ENCODE results near the gene NRN1L. TPM values are rescaled to one million over a fixed set of nuclear protein-coding genes. Genes with fewer than 3 reads are reported as not detected.

Gene NRN1L
- total RNA-seq, 1 donor from 2014 or later, result 1.0 TPM

Other genes with a start within 250 kb of the NRN1L start
- gene CARMIL2, start 239.7 kb upstream of the NRN1L start, total RNA-seq (ENCODE audit: unreplicated experiment), result 37.1 TPM
- gene ACD, start 224.6 kb upstream of the NRN1L start, total RNA-seq (ENCODE audit: unreplicated experiment), result 33.3 TPM
- 18.7 TPM for gene PARD6A, start 223.9 kb upstream of the NRN1L start, total RNA-seq (ENCODE audit: unreplicated experiment)
- gene ENKD1, start 218.1 kb upstream of the NRN1L start, total RNA-seq (ENCODE audit: unreplicated experiment), result 19.0 TPM
- gene C16orf86, start 218.1 kb upstream of the NRN1L start, total RNA-seq (ENCODE audit: unreplicated experiment), result 3.4 TPM
- gene GFOD2, start 165.6 kb upstream of the NRN1L start, total RNA-seq (ENCODE audit: unreplicated experiment), result 86.7 TPM
- gene RANBP10, start 78.3 kb upstream of the NRN1L start, total RNA-seq (ENCODE audit: unreplicated experiment), result 32.0 TPM
- gene TSNAXIP1, start 78.0 kb upstream of the NRN1L start, total RNA-seq (ENCODE audit: unreplicated experiment), result 3.4 TPM
- gene THAP11, start 42.6 kb upstream of the NRN1L start, total RNA-seq (ENCODE audit: unreplicated experiment), result 23.1 TPM
- gene NUTF2, start 38.0 kb upstream of the NRN1L start, total RNA-seq (ENCODE audit: unreplicated experiment), result 196 TPM
- 153 TPM for gene CENPT, start 37.2 kb upstream of the NRN1L start, total RNA-seq (ENCODE audit: unreplicated experiment)
- 142 TPM for gene EDC4, start 11.8 kb upstream of the NRN1L start, total RNA-seq (ENCODE audit: unreplicated experiment)
- gene PSKH1, start 8.4 kb downstream of the NRN1L start, total RNA-seq (ENCODE audit: unreplicated experiment), result 27.9 TPM
- gene CTRL, start 47.0 kb downstream of the NRN1L start, total RNA-seq (ENCODE audit: unreplicated experiment), result 2.8 TPM
- 11.0 TPM for gene PSMB10, start 52.0 kb downstream of the NRN1L start, total RNA-seq (ENCODE audit: unreplicated experiment)
- 8.7 TPM for gene LCAT, start 59.2 kb downstream of the NRN1L start, total RNA-seq (ENCODE audit: unreplicated experiment)
- 19.9 TPM for gene SLC12A4, start 83.8 kb downstream of the NRN1L start, total RNA-seq (ENCODE audit: unreplicated experiment)
- not detected for gene DPEP3, start 95.6 kb downstream of the NRN1L start, total RNA-seq (ENCODE audit: unreplicated experiment)
- not detected for gene DPEP2, start 114.6 kb downstream of the NRN1L start, total RNA-seq (ENCODE audit: unreplicated experiment)
- not detected for gene DPEP2NB, start 131.0 kb downstream of the NRN1L start, total RNA-seq (ENCODE audit: unreplicated experiment)
- gene DDX28, start 138.3 kb downstream of the NRN1L start, total RNA-seq (ENCODE audit: unreplicated experiment), result 6.7 TPM
- 21.0 TPM for gene DUS2, start 138.4 kb downstream of the NRN1L start, total RNA-seq (ENCODE audit: unreplicated experiment)
- gene NFATC3, start 200.5 kb downstream of the NRN1L start, total RNA-seq (ENCODE audit: unreplicated experiment), result 33.1 TPM